Smooth muscle cell (in vitro differentiated cells): Measurements from ENCODE around the gene SRGAP1. TPM values are rescaled to one million over a fixed set of nuclear protein-coding genes. Genes with fewer than 3 reads are reported as not detected.
"Not testable (repeated sequence)": the region's sequence is repeated elsewhere in the genome, so short reads cannot be mapped to it uniquely, and the experiment has no call there.

Source experiments
- DNase-seq: peaks from one replicate; lab custom pipeline; 2025; ENCODE audit not compliant: unreplicated experiment; lab: John Stamatoyannopoulos, UW
- H2AFZ ChIP-seq: fragments of 200-600 bp; sonication (generic); 2 replicates; pipeline ENCODE4 v1.6.0; 2016; ENCODE audit warnings: antibody characterized with exemption, low read depth, mild to moderate bottlenecking
- H3F3A ChIP-seq: fragments of 200-600 bp; sonication (generic); 2 replicates; pipeline ENCODE4 v1.6.0; 2017; ENCODE audit warnings: antibody characterized with exemption, low read depth
- H3K27ac ChIP-seq: fragments of 200-600 bp; sonication (generic); 2 replicates; pipeline ENCODE4 v1.5.1; 2016; ENCODE audit warnings: low read depth, mild to moderate bottlenecking
- H3K27me3 ChIP-seq: fragments of 200-600 bp; sonication (generic); 2 replicates; pipeline ENCODE4 v1.6.1; 2016; ENCODE audit warnings: low read depth, mild to moderate bottlenecking
- H3K36me3 ChIP-seq: fragments of 200-600 bp; sonication (generic); 2 replicates; pipeline ENCODE4 v1.5.1; 2016; ENCODE audit warnings: low read depth
- H3K4me1 ChIP-seq: fragments of 200-600 bp; sonication (generic); 2 replicates; pipeline ENCODE4 v1.5.1; 2016; ENCODE audit warnings: low read depth
- H3K4me2 ChIP-seq: fragments of 200-600 bp; sonication (generic); 2 replicates; pipeline ENCODE4 v1.6.0; 2016; ENCODE audit warnings: mild to moderate bottlenecking
- H3K4me3 ChIP-seq: fragments of 200-600 bp; sonication (generic); 2 replicates; pipeline ENCODE4 v1.5.1; 2016; ENCODE audit warnings: mild to moderate bottlenecking
- H3K79me2 ChIP-seq: fragments of 200-600 bp; sonication (generic); 2 replicates; pipeline ENCODE4 v1.6.0; 2016; ENCODE audit warnings: low read depth, mild to moderate bottlenecking
- H3K9ac ChIP-seq: fragments of 200-600 bp; sonication (generic); 2 replicates; pipeline ENCODE4 v1.6.0; 2016; ENCODE audit warnings: low read depth
- H3K9me3 ChIP-seq: fragments of 200-600 bp; sonication (generic); replicated peaks from 2 replicates; pipeline ENCODE4 v1.5.1; 2016; ENCODE audit warnings: low read depth
- H4K20me1 ChIP-seq: fragments of 200-600 bp; sonication (generic); 2 replicates; pipeline ENCODE4 v1.6.0; 2016; ENCODE audit warnings: low read depth
- WGBS: methylation state at CpG from one replicate; pipeline ENCODE4 v1.1.7; 2016; ENCODE audit warnings: low lambda C conversion rate; 5-methylcytosine and 5-hydroxymethylcytosine counted together
- polyA plus RNA-seq: library from polyadenylated mRNA; unstranded; fragments of >200 nt; fragmentation: Nextera tagmentation; extraction: Ambion mirVana; gene quantifications from 2 replicates; pipeline ENCODE4 v1.2.1, GENCODE V29; 2016
- total RNA-seq: library from RNA; depleted of rRNA; stranded (reverse); fragments of >200 nt; gene quantifications from 2 replicates; pipeline ENCODE4 v1.2.3, GENCODE V29; 2014
- TF ChIP-seq, protein P1 (sequence below): fragments of 200-600 bp; sonication (generic); IDR thresholded peaks from 2 replicates; pipeline ENCODE4 v1.5.1; 2017; ENCODE audit warnings: borderline replicate concordance, mild to moderate bottlenecking, antibody characterized with exemption; ENCODE audit not compliant: insufficient read depth, poor library complexity, severe bottlenecking

Gene SRGAP1
- total and polyA plus RNA-seq, 2 experiments from 2014 or later = 4.0 to 5.9 TPM

DNA sequence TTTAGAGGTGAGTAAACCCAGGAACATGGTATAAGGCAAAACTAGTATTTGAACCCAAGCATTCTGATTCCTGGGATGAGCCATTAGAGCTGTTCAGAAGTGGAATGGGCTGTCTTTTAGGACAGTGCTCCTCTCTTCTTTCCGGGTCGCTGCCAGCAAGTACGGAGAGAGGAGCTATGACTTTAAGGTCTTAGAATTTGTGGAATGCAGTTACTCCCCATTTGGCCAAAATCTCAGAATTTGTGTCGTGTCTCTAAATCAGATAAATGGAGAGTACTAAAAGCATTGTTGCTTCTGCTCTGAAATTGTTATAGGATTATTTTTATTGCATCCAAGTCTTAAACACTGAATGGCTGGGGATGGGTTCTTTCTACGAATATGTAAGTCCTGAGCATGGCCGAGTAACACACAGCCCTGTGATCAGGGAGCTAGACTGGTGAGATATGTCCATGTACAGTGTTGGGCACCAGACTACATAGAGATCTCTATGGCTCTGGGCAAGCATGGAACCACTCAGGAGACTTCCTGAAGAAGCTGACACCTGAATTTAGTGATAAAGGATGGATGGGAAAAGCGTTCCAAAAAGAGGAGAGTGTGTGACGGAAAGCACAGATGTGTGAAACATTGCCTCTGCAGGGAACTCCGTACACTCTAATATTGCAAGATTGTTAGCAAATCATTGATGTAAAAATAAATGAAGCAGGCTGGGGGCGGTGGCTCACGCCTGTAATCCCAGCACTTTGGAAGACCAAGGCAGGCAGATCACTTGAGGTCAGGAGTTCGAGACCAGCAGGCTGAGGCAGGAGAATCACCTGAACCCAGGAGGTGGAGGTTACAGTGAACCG is 184.7 kb downstream of the SRGAP1 start:
- Histone ChIP-seq H3K4me3 (no peak overlapping the region), H3K79me2 (no peaks in the 10 kb centered on the region), H3K27me3 (no peaks in the 10 kb centered on the region), H3K27ac (no peak overlapping the region), H3K4me1 (no peaks in the 10 kb centered on the region), H3K9ac (no peak overlapping the region), H3K4me2 (no peak overlapping the region), H3F3A (no peaks in the 10 kb centered on the region), H2AFZ (no peak overlapping the region), H3K36me3 (no peaks in the 10 kb centered on the region), H4K20me1 (no peaks in the 10 kb centered on the region), H3K9me3 (no peaks in the 10 kb centered on the region)
- no peak for DNase-seq
- TF ChIP-seq, protein P1, sequence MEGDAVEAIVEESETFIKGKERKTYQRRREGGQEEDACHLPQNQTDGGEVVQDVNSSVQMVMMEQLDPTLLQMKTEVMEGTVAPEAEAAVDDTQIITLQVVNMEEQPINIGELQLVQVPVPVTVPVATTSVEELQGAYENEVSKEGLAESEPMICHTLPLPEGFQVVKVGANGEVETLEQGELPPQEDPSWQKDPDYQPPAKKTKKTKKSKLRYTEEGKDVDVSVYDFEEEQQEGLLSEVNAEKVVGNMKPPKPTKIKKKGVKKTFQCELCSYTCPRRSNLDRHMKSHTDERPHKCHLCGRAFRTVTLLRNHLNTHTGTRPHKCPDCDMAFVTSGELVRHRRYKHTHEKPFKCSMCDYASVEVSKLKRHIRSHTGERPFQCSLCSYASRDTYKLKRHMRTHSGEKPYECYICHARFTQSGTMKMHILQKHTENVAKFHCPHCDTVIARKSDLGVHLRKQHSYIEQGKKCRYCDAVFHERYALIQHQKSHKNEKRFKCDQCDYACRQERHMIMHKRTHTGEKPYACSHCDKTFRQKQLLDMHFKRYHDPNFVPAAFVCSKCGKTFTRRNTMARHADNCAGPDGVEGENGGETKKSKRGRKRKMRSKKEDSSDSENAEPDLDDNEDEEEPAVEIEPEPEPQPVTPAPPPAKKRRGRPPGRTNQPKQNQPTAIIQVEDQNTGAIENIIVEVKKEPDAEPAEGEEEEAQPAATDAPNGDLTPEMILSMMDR = no peak
- WGBS = 65% methylated on average over 11 of the region's 13 CpGs

- no peak overlapping the region for H3K27ac ChIP-seq
- H4K20me1 ChIP-seq = no peaks in the 10 kb centered on the region
- TF ChIP-seq, protein P1 = no peak
- no peaks in the 10 kb centered on the region for H3K79me2 ChIP-seq
- DNase-seq = no peak
- no peak overlapping the region for H3K4me2 ChIP-seq
- H3K36me3 ChIP-seq = no peaks in the 10 kb centered on the region
- no peaks in the 10 kb centered on the region for H3K27me3 ChIP-seq
- H3K9me3 ChIP-seq = no peaks in the 10 kb centered on the region
- H3K9ac ChIP-seq = no peak overlapping the region
- H3K4me1 ChIP-seq = no peaks in the 10 kb centered on the region
- H2AFZ ChIP-seq = no peak overlapping the region
- H3K4me3 ChIP-seq = no peak overlapping the region
- H3F3A ChIP-seq = no peaks in the 10 kb centered on the region
Observed at GRCh38 chr12:64030155-64030554, 185.7 kb downstream of the SRGAP1 start.

- not testable (repeated sequence) for H3K9me3 ChIP-seq, H3K9ac ChIP-seq, DNase-seq, H4K20me1 ChIP-seq, H3K27me3 ChIP-seq, H3K4me3 ChIP-seq, H3K4me1 ChIP-seq, H3K4me2 ChIP-seq, H3K27ac ChIP-seq, H2AFZ ChIP-seq, H3K79me2 ChIP-seq, H3K36me3 ChIP-seq, H3F3A ChIP-seq
- WGBS = 95% methylated on average over 2 of the region's 2 CpGs
Observed at GRCh38 chr12:64034056-64034455, 189.6 kb downstream of the SRGAP1 start.

GRCh38 chr12:64034901-64035576 is 190.5 kb downstream of the SRGAP1 start:
- Histone ChIP-seq H3K4me3 (no peak overlapping the region), H3K9ac (no peak overlapping the region), H3K4me1 (peaks cover 12% of the 10 kb centered on the region), H3F3A (no peaks in the 10 kb centered on the region), H3K36me3 (no peaks in the 10 kb centered on the region), H2AFZ (no peak overlapping the region), H3K27ac (no peak overlapping the region), H3K27me3 (no peaks in the 10 kb centered on the region), H4K20me1 (no peaks in the 10 kb centered on the region), H3K4me2 (no peak overlapping the region), H3K79me2 (no peaks in the 10 kb centered on the region), H3K9me3 (no peaks in the 10 kb centered on the region)
- no peak for DNase-seq
- TF ChIP-seq, protein P1 = no peak
